ENCODE measurements around the gene PPM1H.

PPM1H gene

GRCh38 chr12:62707939-62708338 is 227.0 kb downstream of the PPM1H start (continued):
- TF ChIP-seq ZNF558 (tag by site-specific recombination; IDR thresholded peaks at IDR 0.05), result no peak
- TF ChIP-seq SP7 (tag by site-specific recombination; IDR thresholded peaks at IDR 0.05), result no peak
- TF ChIP-seq ZNF830 (tag by site-specific recombination; IDR thresholded peaks at IDR 0.05; ENCODE audit: low read depth), result no peak
- no peak for TF ChIP-seq ZNF174 (tag by site-specific recombination; IDR thresholded peaks at IDR 0.05)
- TF ChIP-seq PRDM1 (tag by site-specific recombination; IDR thresholded peaks at IDR 0.05), result no peak
- no peak for TF ChIP-seq ZNF148 (tag by site-specific recombination; IDR thresholded peaks at IDR 0.05; ENCODE audit: borderline replicate concordance)
- TF ChIP-seq ZNF426 (tag by site-specific recombination; IDR thresholded peaks at IDR 0.05), result no peak
- no peak for TF ChIP-seq PRDM4 (tag by site-specific recombination; IDR thresholded peaks at IDR 0.05)
- no peak for TF ChIP-seq ZNF785 (tag by site-specific recombination; IDR thresholded peaks at IDR 0.05)
- TF ChIP-seq BCL11A (tag by site-specific recombination; IDR thresholded peaks at IDR 0.05; ENCODE audit: low read depth), result no peak
- TF ChIP-seq KLF10 (tag by site-specific recombination; IDR thresholded peaks at IDR 0.05), result no peak

GRCh38 chr12:62705846-62706245 is 229.1 kb downstream of the PPM1H start:
- no peak overlapping the region for H3K27ac ChIP-seq (ENCODE audit: extremely low read depth, low read depth, low read length)
- peaks cover 0 to 3% of the 10 kb centered on the region in 2 experiments; a peak in 1 of 3 replicates for H3K36me3 ChIP-seq (ENCODE audit: control insufficient read depth in 2 of 2, insufficient read depth in 1 of 2, low read length in 2 of 2)
- H3K4me1 ChIP-seq (ENCODE audit: control insufficient read depth, insufficient read depth, low read length), result peaks cover 4% of the 10 kb centered on the region
- H3K9me3 ChIP-seq (ENCODE audit: control insufficient read depth, insufficient read depth, low read depth, low read length), result no peaks in the 10 kb centered on the region
- ChIA-PET POLR2A (no interaction called here), CTCF (no interaction called here)
- TF ChIP-seq ZNF362 (tag by site-specific recombination; IDR thresholded peaks at IDR 0.05) (no peak), ZNF214 (tag by site-specific recombination; IDR thresholded peaks at IDR 0.05; ENCODE audit: borderline replicate concordance) (no peak), ZNF777 (tag by site-specific recombination; IDR thresholded peaks at IDR 0.05; ENCODE audit: borderline replicate concordance) (no peak), PRDM6 (tag by site-specific recombination; IDR thresholded peaks at IDR 0.05) (no peak), ZNF521 (tag by site-specific recombination; IDR thresholded peaks at IDR 0.05) (no peak), GLIS1 (tag by site-specific recombination; IDR thresholded peaks at IDR 0.05) (no peak), RBAK (tag by site-specific recombination; IDR thresholded peaks at IDR 0.05) (no peak)
- H3K4me3 ChIP-seq (ENCODE audit: low read depth, low read length), result no peak overlapping the region
